Activated CD4-positive, alpha-beta T cell treated with anti-CD3 and anti-CD28 coated beads, Interleukin-2, Interleukin-4, amounts not matched to agents 100 ng/mL and 50 ng/mL, durations not matched to agents 16 hours and 8 hours (primary cell): Measurements from ENCODE around the gene DZIP1L.
"Not testable (repeated sequence)": the region's sequence is repeated elsewhere in the genome, so short reads cannot be mapped to it uniquely, and the experiment has no call there.

Source experiments
- DNase-seq: peaks from one replicate; pipeline ENCODE4 v3.0.0-alpha.2; 2020; ENCODE audit warnings: low spot score

Gene DZIP1L

DNA sequence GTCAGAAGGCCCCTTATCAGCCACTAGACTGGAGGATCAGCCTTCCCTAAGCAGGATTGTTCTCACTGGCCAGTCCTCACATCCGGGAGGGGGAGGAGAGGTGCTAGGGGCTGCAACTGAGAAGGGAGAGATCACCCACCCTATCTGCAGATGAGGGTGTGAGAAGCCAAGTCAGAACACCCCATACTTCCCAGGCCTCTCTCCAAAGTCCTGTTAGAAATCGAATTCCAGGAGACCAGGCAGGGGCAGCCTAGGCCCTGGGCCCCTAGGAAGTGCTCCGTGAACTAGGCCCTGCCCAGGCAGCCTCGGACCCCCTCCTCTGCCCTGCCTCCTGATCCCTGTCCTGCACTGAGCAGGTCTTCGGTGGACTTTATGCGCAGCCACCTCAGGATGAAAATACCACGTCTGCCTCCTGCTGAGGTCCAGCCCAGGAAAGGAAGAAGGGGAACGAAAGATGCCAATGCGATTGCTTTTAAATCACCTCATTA lies 933 bp downstream of the DZIP1L start:
- DNase-seq = no peak

DNA sequence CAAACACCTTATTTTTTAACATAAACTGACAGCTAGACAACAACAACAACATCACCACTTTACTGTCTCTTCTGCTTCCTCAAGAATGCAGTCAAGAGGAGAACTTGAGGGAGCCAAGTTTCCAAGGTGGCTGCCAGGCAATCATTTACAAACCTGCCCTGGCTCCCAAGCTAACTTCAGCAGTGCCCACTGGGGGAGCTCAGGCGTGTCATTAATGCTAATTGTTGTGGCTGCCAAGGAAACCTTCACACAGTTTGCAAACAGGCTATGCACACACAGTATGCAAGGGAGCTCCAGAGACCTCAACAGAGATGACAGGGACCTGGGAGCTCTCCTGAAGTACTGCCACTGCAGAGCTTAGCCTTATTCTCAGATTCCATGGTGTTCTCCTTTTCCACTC lies 2.1 kb downstream of the DZIP1L start:
- no peak for DNase-seq

DNA sequence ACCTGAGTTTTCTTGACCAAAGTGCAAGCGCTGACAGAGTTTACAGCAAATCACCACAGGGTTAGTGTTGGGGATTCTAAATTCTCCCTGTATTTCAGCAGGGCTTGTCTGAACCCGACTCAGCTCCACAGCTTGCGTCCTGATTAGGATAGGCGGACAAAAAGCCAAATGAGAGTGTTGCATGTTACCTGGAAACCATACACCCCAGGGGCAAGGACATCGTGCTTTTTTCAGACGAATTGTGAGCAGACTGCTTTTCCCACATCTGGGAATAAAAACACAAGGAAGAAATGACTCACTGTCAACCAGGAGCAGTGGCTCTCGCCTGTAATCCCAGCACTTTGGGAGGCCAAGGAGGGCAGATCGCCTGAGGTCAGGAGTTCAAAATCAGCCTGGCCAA lies 3.0 kb downstream of the DZIP1L start:
- DNase-seq = no peak

DNA sequence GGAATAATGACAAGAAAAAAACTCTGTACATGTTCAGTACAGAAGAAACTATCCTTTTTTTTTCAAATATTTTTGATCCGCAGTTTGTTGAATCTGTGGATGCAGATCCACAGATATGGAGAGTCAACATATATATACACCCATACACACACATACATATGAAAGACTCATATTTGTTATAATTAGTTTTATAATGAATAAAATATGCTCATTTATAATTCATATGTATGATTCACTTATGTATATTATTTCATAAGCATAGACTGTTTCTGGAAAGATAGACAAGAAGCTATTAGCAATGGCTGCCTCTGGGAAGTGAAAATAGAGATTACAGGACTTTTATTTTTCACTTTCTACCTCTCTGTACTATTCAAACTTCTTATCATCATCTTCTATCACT lies 9.8 kb downstream of the DZIP1L start:
- no peak for DNase-seq

DNA sequence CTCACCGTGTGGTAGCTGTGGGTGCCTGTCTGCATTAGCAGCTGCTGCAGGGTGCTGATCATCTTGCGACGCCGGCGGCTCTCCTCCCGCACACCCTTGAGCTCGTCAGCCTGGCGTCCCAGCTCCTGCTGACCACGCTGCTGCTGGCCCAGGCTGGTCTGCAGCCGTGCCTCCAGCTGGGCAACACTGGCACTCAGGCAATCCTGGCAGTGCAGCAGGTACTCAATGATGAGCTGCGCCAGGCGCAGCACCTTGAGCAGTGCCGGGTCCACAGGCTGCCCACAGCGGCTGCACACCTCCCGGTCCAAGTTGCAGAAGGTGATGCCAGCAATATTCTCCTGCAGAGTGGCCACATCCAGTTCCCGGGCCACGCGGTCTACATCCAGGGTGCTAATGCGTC lies 11.9 kb downstream of the DZIP1L start:
- no peak for DNase-seq

DNA sequence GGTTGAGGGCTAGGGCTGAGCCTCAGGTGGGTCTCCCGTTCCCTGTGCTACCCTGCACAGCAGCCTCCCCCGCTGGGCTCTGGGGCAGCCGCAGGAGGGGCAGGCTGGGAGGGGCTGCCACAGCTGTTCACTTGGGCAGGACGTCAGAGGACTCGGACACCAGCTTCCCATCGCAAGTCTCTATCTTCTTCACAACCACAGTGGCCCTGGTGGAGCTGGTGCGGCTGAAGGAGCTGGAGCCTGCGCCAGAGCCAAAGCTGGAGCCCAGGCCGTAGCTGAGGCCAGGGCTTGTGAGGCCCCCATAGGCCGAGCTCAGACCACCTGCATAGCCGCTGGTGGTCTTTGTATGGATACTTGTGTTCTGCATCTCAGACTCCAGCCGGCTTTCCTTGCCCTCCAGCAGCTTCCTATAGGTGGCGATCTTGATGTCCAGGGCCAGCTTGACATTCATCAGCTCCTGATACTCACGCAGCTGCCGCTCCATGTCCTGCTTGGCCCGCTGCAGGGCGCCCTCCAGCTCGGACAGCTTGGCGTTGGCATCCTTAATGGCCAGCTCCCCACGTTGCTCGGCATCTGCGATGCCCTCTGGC lies 14.0 kb downstream of the DZIP1L start:
- not testable (repeated sequence) for DNase-seq

DNA sequence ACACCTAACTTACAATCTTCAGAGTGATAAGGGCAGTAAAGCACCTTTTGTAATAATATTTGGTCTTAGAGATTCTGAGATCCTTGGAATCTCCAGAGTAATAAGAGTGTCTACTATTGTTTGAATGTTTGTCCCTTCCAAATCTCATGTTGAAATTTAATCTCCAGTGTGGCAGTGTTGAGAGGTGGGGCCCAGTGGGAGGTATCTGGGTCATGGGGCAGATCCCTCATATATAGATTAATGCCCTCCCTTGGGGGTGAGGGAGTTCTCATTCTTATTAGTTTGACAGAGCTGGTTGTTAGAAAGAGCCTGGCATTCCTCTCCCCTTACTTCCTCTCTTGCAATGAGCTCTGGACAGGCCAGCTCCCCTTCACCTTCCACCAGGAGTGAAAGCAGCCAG lies 16.0 kb downstream of the DZIP1L start:
- DNase-seq = no peak

DNA sequence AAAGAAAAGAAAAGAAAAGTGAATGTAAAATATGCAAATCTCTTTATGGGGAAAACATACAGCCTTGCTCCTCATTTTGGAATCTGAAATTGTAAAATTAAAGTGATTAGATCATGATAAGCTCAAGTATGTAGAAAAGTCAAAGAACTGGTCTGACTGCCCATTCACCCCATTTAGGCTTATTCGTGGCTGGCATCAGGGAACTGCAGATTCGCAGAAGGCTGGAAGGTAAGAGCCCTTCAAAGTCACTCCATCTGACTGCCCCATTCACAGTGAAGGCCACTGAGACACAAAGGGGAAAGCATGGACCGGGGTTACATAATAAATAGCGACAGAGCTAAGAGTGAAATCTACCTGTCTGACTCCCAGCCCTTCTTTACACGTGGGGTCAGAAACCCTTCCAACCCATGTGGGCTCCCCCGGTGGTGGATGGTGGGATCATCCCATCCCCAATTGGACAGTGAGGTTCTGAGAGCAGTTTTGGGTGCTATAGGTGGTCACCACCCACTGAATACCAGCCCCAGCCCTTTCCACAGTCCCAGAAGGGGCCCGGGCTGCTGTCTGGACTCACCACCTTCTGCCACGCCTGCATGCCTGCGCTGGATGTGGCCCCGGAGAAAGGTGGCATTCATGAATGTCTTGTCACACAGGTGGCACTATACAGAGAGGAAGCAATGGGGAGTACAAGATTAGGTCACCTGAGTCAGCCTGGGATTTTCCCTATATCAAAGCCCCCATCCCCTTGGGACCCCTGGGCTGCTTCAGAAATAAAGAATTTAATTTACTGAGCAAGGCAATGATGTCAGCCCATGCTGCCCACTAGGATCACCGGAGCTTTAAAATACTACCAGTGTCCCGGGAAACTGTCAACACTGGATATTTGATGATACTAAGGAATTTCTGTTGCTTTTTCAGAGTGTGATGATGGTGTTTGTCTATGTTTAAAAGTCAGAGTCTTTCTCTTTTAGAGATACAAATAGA lies 17.9 kb downstream of the DZIP1L start:
- no peak for DNase-seq

DNA sequence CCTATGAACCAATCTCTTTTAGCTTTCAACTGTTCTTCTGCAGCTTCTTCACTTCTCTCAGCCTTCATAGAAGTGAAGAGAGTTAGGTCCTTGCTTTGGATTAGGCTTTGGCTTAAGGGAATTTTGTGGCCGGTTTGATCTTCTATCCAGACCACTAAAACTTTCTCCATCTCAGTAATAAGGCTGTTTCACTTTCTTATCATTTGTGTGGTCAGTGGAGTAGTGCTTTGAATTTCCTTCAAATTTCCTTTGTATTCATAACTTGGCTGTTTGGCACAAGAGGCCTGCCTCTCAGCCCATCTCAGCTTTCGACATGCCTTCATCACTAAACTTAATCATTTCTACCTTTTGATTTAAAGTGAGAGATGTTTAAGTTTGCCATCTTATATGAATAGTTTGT lies 21.7 kb downstream of the DZIP1L start:
- no peak for DNase-seq

DNA sequence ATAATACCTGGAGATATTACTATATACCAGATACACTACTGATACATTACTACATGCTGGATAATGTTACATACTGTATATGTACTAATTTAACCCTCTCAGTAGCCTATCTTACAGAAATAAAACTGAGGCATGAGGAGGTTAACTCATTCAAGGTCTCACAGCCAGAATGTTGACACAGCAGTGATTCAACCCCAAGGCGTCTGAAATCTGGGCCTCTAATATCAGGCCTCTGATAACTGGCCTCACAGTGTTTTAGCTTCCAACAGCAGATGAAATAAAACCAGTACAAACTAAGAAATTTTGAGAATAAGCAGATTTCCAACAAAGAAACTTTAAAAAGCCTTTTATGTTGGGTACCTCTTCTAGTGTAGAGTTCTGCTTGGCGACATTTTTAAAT lies 23.4 kb downstream of the DZIP1L start:
- DNase-seq = no peak

DNA sequence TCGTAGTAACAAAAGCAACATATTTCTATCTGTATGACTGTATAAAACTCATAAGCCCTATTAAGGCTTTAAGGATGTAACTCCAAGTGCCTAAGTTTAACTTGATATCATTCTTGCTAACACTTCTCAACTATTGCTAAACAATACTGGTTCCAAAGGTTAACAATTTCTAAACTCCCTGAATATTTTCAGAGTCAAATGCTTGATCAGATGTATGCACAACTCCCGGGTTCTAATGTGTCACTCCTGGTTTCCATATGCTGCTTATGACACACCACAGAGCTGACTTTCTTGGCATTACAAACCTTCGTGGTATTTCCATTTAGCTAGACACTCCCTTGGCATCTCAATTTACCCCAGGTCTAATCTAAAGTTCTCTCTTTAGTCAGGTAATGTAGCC lies 26.3 kb downstream of the DZIP1L start:
- no peak for DNase-seq

DNA sequence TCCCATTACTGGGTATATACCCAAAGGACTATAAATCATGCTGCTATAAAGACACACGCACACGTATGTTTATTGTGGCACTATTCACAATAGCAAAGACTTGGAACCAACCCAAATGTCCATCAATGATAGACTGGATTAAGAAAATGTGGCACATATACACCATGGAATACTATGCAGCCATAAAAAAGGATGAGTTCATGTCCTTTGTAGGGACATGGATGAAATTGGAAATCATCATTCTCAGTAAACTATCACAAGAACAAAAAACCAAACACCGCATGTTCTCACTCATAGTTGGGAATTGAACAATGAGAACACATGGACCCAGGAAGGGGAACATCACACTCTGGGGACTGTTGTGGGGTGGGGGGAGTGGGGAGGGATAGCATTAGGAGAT lies 29.7 kb downstream of the DZIP1L start:
- DNase-seq = not testable (repeated sequence)

DNA sequence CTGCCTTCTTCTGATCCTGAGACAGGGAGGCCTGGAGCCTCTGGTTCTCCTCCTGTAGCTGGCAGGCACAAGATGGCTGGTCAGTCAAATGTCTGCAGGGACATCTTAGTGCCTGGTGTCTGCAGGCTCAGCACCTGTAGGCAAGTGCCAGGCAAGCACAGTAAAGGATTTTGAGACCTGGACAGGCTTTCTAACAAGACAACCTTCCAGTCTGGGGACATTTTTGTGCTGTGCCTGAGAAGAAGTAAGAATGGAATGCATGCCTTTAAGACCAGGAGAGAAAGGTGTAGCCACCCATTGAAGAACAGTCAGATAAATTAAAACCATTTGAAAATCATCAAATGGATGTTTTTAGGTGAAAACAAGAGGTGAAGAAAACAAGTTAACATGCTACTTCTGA lies 31.2 kb downstream of the DZIP1L start:
- no peak for DNase-seq

DNA sequence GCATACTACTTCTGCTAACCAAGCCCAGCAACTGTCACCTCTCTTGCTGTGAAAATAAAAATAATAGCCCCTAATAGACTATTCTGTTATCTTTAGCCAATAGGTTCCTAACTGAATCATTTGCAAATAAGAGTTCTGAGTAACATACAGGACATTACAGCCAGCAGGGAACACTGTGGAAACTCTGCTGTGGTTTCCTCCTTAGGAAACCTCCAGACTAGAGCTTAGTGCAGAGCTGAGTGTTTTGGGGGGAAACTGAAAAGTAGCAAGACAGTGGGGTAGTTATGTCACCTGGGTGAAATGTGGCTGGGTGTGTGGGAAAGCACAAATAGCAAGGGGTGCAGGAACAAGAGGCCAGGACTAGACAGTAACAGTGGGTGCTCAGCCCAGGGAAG lies 32.4 kb downstream of the DZIP1L start:
- no peak for DNase-seq

DNA sequence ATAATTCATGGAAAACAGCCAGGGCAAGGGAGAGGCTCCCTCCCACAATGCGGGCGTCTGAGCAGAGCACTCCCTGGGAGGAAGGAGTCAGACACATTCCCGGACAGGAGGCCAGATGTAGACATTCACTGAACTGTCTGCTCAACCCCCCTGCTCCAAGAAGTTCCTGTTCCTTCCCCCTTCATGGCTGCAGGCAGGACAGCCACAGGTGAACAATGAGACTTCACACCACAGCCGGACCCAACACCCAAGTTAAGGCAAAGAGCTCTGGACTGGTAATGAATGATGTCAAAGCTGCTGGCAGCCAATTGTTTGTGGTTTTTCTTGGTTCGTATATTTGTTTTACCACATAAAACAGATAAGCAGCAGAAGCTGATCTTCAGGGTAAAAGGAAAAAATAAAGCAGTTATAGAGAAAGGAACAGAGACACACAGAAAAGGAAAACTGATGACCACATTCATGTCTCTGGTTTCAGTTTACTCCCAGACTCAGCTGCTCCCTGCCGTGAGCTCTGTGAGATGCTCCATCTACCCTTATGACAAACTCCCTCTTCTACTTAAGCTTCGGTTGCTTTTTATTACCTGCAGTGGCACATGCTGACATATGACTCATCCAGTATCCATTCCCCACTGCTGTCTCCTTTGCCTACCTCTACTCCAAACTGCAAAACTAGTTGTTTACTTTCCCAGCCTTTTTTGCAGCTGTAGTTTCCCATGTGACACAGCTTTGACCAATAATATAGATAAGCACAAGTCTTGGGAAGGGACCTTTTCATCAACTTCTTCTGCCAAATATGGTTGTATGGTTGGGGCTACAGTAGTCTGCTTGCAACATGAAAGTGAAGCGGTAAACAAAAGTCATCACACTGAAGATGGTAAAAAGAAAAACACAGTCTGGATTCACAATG lies 33.1 kb downstream of the DZIP1L start:
- DNase-seq = peak; percentile 34

DNA sequence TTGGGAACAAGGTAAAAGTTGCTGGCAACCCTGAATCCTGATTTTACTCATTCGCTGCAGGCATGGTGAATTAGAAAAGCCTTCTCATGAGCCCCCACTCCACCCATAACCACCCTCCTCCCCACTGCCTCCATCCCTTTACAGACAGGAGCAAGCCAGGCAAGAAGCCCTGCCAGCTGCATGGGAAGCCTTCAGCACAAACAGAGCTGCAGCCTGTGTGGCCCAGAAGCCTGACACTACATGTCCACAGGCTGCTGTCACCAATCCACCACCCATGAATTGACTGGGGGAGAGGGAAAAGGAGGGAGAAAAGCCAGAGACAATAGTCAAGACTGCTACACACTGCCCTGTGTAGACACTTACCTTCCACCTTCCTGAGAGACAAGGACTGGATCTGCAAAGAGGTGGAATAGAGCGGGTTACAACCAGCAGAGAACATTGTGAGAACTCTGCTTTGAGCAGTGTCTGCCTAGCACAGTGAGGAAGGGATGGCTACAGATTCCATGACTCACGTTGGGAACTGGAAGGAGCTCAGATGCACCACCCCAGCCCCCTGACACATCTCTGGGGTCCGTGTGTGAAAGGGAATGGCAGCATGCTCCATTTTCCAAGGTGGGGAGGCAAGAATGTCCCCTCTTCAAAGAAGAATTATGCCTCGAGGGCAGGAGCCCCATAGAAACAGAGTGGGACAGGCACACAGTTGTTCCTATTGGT lies 33.9 kb downstream of the DZIP1L start:
- DNase-seq = no peak

DNA sequence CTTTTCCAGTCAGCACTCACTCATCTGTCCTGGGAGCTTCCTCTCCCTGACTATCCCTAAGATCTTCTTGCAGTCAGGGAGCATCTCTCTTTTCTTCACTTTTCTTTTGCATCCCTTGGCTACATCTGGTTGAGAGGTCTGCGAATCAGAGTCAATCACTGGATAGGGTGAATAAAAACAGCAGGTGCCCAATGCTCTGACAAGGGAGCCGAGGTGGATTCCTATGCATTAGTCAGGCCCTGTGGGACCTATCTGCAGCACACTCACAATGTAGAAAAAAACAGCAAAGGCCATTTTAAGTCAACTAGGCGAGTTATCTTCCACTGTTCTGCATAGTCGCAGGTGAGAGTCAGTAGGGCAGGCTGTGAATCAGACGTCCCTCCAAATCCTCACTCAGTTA lies 35.5 kb downstream of the DZIP1L start:
- DNase-seq = no peak

DNA sequence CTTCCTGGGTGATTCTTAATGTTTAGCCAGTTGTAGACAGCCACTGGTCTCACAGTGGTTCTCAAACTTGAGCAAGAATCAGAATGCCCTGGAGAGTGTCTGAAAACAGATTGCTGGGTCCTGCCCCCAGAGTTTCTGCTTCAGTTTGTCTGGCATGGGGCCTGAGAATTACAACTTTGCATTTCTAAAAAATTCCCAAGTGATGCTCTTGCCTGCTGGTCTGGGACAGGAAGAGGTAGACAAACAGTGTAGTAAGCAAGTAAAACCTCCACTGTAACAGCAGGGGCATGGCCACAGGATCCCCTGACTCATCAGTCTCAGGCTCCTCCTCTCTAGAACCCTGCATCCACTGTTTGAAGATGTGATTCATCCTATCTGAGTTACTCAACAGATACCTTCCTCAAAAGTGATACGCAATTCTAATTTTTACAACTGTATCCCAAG lies 36.5 kb downstream of the DZIP1L start:
- peak; percentile 23 for DNase-seq

DNA sequence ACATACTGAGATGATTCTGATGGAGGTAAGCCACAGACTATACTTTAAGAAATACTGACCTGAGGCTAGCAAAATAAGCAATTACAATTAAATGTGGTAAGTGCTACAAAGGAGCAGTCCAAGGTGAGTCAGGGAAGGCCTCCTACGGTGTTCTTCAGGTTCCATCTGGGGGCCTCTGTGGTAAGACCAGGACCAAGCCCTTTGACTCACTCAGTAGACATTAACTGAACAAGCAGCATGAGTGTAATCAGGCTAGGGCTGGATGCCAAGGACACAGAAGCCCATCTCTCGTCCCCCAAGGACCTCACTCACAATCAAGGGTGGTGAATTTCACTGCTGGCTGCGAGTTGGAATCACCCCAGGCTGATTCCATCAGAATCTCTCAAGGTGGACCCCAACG lies 37.3 kb downstream of the DZIP1L start:
- DNase-seq = no peak

DNA sequence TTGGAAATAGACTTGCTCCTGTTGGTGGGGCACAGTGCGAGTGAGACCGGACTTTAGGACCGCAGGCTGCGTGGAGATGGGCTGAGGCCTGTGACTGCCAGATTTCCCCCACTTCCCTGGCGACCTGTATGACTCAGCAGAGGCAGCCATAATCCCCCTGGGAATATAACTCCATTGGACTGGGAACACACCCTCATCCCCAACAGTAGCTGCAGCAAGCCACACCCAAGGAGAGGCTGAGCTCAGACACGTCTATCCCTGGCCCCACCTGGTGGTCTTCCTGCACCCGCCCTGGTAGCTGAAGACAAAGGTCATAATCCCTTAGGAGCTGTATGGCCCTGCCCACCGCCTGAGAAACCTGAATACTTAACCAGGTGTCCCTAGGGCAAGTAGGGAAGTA lies 42.6 kb downstream of the DZIP1L start:
- no peak for DNase-seq

DNA sequence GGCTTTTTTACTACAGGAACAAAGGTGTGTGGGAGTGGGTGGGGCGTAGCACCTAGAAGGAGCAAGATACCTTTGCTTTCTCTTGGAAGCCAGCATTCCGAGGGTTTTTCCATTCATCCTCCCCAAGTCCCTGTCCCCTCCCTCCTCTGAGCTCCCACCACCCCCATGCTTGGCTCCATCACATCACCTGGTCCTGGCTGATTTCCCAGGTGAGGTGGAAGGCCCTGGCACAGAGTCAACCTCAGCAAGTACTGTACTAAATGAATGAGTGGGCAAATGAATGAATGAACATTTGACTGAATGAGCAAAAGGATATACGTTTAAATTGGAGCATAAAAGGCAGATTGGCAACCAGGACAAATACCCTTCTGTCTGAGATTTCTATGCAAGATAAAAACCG lies 45.4 kb downstream of the DZIP1L start:
- DNase-seq = no peak
